Gastrocnemius medialis (tissue), 4 donors: ENCODE data around the gene AOC1.

Source experiments
- CTCF ChIP-seq, 5 experiments: fragments of 450-650 bp in 3 of 5; fragments of 200-600 bp in 2 of 5; sonication (generic) in 2 of 5; IDR thresholded peaks in 4 of 5; conservative IDR thresholded peaks in 1 of 5; 1 replicate in 4 of 5; 2 replicates in 1 of 5; pipeline ENCODE4 v1.5.1; 2016 to 2019; ENCODE audit warnings: antibody characterized with exemption in 5 of 5, mild to moderate bottlenecking in 3 of 5, moderate library complexity in 3 of 5
- POLR2A ChIP-seq, 2 donors: fragments of 450-650 bp; IDR thresholded peaks; one replicate each; pipeline ENCODE4 v1.6.1; 2017; ENCODE audit warnings: antibody characterized with exemption in 2 of 2, mild to moderate bottlenecking in 2 of 2, moderate library complexity in 2 of 2

- TF ChIP-seq CTCF (IDR thresholded peaks at IDR 0.05 in 4 of 5, conservative IDR thresholded peaks at IDR 0.05 in 1 of 5), result no peak
- TF ChIP-seq POLR2A (IDR thresholded peaks at IDR 0.05), result no peak
Observed at GRCh38 chr7:150846291-150847115, 5.8 kb upstream of the AOC1 start.
